Ishikawa (cell line): ENCODE results near the gene FGD3.

Source experiments
- CEBPB ChIP-seq: IDR thresholded peaks from 2 replicates; pipeline ENCODE4 v1.6.1; 2012
- CREB1 ChIP-seq: IDR thresholded peaks from 2 replicates; pipeline ENCODE4 v1.6.1; 2012; ENCODE audit warnings: low read depth
- EGR1 ChIP-seq: IDR thresholded peaks from 2 replicates; pipeline ENCODE4 v1.6.1; 2012
- EP300 ChIP-seq: IDR thresholded peaks from 2 replicates; pipeline ENCODE4 v1.6.1; 2012; ENCODE audit warnings: borderline replicate concordance
- FOXM1 ChIP-seq: IDR thresholded peaks from 2 replicates; pipeline ENCODE4 v1.6.1; 2012; ENCODE audit warnings: low read depth, borderline replicate concordance
- MAX ChIP-seq: IDR thresholded peaks from 2 replicates; pipeline ENCODE4 v1.6.1; 2012
- NFIC ChIP-seq: IDR thresholded peaks from 2 replicates; pipeline ENCODE4 v1.6.1; 2012
- RAD21 ChIP-seq: IDR thresholded peaks from 2 replicates; pipeline ENCODE4 v1.6.1; 2012; ENCODE audit warnings: low read depth
- REST ChIP-seq: IDR thresholded peaks from 2 replicates; pipeline ENCODE4 v1.6.1; 2012; ENCODE audit warnings: low read depth, mild to moderate bottlenecking
- TAF1 ChIP-seq: IDR thresholded peaks from 2 replicates; pipeline ENCODE4 v1.6.1; 2012; ENCODE audit warnings: low read depth, mild to moderate bottlenecking
- TCF12 ChIP-seq: IDR thresholded peaks from 2 replicates; pipeline ENCODE4 v1.6.1; 2012; ENCODE audit warnings: low read depth
- TEAD4 ChIP-seq: IDR thresholded peaks from 2 replicates; pipeline ENCODE4 v1.6.1; 2012
- USF1 ChIP-seq: IDR thresholded peaks from 2 replicates; pipeline ENCODE4 v1.6.1; 2012
- YY1 ChIP-seq: IDR thresholded peaks from 2 replicates; pipeline ENCODE4 v1.6.1; 2012; ENCODE audit warnings: low read depth
- ZBTB7A ChIP-seq: IDR thresholded peaks from 2 replicates; pipeline ENCODE4 v1.6.1; 2012; ENCODE audit warnings: low read depth

The FGD3 gene

GRCh38 chr9:93035821-93036351, 88.6 kb downstream of the FGD3 start:
- TF ChIP-seq TCF12 (no peak), CREB1 (no peak), YY1 (no peak), RAD21 (no peak), FOXM1 (no peak), EGR1 (no peak), ZBTB7A (no peak), USF1 (no peak), NFIC (no peak), EP300 (no peak), TEAD4 (no peak), TAF1 (no peak), CEBPB (no peak), MAX (no peak), REST (no peak)

GRCh38 chr9:93036887-93037475, 89.7 kb downstream of the FGD3 start:
- no peak for TF ChIP-seq NFIC
- no peak for TF ChIP-seq YY1
- no peak for TF ChIP-seq TEAD4
- TF ChIP-seq FOXM1 = no peak
- no peak for TF ChIP-seq CEBPB
- no peak for TF ChIP-seq EP300
- TF ChIP-seq REST = no peak
- TF ChIP-seq MAX = no peak
- no peak for TF ChIP-seq CREB1
- TF ChIP-seq TCF12 = no peak
- no peak for TF ChIP-seq TAF1
- no peak for TF ChIP-seq USF1
- no peak for TF ChIP-seq EGR1
- TF ChIP-seq ZBTB7A = no peak
- TF ChIP-seq RAD21 = no peak

- TF ChIP-seq REST = no peak
- TF ChIP-seq ZBTB7A = no peak
- TF ChIP-seq YY1 = no peak
- no peak for TF ChIP-seq RAD21
- no peak for TF ChIP-seq FOXM1
- TF ChIP-seq TEAD4 = no peak
- no peak for TF ChIP-seq CEBPB
- TF ChIP-seq USF1 = no peak
- no peak for TF ChIP-seq NFIC
- TF ChIP-seq TAF1 = no peak
- TF ChIP-seq EGR1 = no peak
Measured at GRCh38 chr9:93037476-93037971, 90.2 kb downstream of the FGD3 start.

- TF ChIP-seq EGR1 = no peak
- no peak for TF ChIP-seq CREB1
- no peak for TF ChIP-seq EP300
- TF ChIP-seq RAD21 = no peak
- TF ChIP-seq CEBPB = no peak
- no peak for TF ChIP-seq FOXM1
- TF ChIP-seq TCF12 = no peak
Measured at GRCh38 chr9:93038918-93039317, 91.6 kb downstream of the FGD3 start.
